Tibial artery (tissue), 4 donors: ENCODE data around the gene FGD4.

Source experiments
- DNase-seq, 2 donors: peaks; one replicate each; pipeline ENCODE4 v3.0.0-alpha.2; 2019
- H3K27ac ChIP-seq, 2 donors: fragments of 200-600 bp; sonication (generic) in 1 of 2; 1 replicate in 1 of 2; 2 replicates in 1 of 2; pipeline ENCODE4 v1.5.1; 2018 to 2019; ENCODE audit warnings: mild to moderate bottlenecking in 1 of 2
- H3K27me3 ChIP-seq, 2 donors: fragments of 200-600 bp; sonication (generic) in 1 of 2; one replicate each; pipeline versions ENCODE4 v1.5.1 to v1.6.0; 2016 to 2019
- H3K36me3 ChIP-seq, 3 donors: fragments of 200-600 bp; sonication (generic) in 2 of 3; one replicate each; pipeline ENCODE4 v1.5.1; 2016 to 2019; ENCODE audit warnings: mild to moderate bottlenecking in 2 of 3
- H3K4me1 ChIP-seq, 4 donors: fragments of 200-600 bp; sonication (generic) in 2 of 4; 1 replicate in 3 of 4; 2 replicates in 1 of 4; pipeline ENCODE4 v1.5.1; 2016 to 2019
- H3K4me3 ChIP-seq, 2 donors: fragments of 200-600 bp; sonication (generic) in 1 of 2; 1 replicate in 1 of 2; 2 replicates in 1 of 2; pipeline ENCODE4 v1.5.1; 2018 to 2019; ENCODE audit warnings: mild to moderate bottlenecking in 2 of 2
- H3K9me3 ChIP-seq, 3 donors: fragments of 200-600 bp; sonication (generic) in 1 of 3; one replicate each; pipeline ENCODE4 v1.5.1; 2016 to 2019
- intact Hi-C: fragments of 100-400 bp; cut with DNase I; formaldehyde crosslinking; loops from one replicate; pipeline ENCODE4 v1.15.0; 2023; ENCODE audit warnings: low total_unique reads
- TF ChIP-seq, protein P1 (sequence below), 2 experiments: fragments of 200-600 bp in 1 of 2; fragments of 450-650 bp in 1 of 2; IDR thresholded peaks; one replicate each; pipeline ENCODE4 v1.5.1; 2017 to 2019; ENCODE audit warnings: antibody characterized with exemption in 2 of 2, mild to moderate bottlenecking in 1 of 2, moderate library complexity in 1 of 2

FGD4 gene

DNA sequence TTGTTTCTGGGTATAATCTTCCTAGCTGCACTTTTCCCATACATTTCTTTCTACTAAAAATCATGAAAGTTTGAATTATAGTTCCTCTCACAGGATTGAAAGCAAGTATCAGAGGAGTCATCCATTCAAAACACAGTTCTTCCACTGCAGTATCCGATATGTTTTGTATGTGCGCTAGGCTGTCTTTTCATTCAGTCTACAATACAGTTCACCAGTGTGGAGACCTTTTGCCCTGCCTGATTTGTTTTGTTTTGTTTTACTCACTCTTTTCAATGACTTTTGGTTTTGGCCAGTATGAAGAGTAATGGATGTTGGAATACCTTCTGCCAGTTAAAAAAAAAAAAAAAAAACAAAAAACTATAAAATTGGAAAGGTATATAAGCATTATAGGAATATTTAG lies 91.4 kb downstream of the FGD4 start:
- no peaks in the 10 kb centered on the region for H3K27me3 ChIP-seq
- intact Hi-C loops: no loop called here
- no peaks in the 10 kb centered on the region for H3K36me3 ChIP-seq
- H3K9me3 ChIP-seq: no peaks in the 10 kb centered on the region
- DNase-seq: no peak
- H3K4me3 ChIP-seq: no peak overlapping the region
- H3K27ac ChIP-seq: no peak overlapping the region
- TF ChIP-seq, protein P1, sequence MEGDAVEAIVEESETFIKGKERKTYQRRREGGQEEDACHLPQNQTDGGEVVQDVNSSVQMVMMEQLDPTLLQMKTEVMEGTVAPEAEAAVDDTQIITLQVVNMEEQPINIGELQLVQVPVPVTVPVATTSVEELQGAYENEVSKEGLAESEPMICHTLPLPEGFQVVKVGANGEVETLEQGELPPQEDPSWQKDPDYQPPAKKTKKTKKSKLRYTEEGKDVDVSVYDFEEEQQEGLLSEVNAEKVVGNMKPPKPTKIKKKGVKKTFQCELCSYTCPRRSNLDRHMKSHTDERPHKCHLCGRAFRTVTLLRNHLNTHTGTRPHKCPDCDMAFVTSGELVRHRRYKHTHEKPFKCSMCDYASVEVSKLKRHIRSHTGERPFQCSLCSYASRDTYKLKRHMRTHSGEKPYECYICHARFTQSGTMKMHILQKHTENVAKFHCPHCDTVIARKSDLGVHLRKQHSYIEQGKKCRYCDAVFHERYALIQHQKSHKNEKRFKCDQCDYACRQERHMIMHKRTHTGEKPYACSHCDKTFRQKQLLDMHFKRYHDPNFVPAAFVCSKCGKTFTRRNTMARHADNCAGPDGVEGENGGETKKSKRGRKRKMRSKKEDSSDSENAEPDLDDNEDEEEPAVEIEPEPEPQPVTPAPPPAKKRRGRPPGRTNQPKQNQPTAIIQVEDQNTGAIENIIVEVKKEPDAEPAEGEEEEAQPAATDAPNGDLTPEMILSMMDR (IDR thresholded peaks at IDR 0.05): no peak
- peaks cover 0 to 11% (median 2%) of the 10 kb centered on the region in 4 donors for H3K4me1 ChIP-seq

- intact Hi-C loops: no loop called here
- H3K4me1 ChIP-seq: peaks cover 0 to 25% (median 6%) of the 10 kb centered on the region in 4 donors
- no peaks in the 10 kb centered on the region for H3K36me3 ChIP-seq
- TF ChIP-seq, protein P1 (IDR thresholded peaks at IDR 0.05): no peak
- no peak overlapping the region for H3K27ac ChIP-seq
- no peak overlapping the region for H3K4me3 ChIP-seq
- H3K27me3 ChIP-seq: no peaks in the 10 kb centered on the region
- no peaks in the 10 kb centered on the region for H3K9me3 ChIP-seq
- DNase-seq: no peak
Observed at GRCh38 chr12:32493282-32493681, 93.9 kb downstream of the FGD4 start.

- TF ChIP-seq, protein P1 (IDR thresholded peaks at IDR 0.05): no peak
- DNase-seq: no peak
- Histone ChIP-seq H3K27ac (no peak overlapping the region), H3K4me3 (no peak overlapping the region), H3K9me3 (no peaks in the 10 kb centered on the region), H3K4me1 (peaks cover 0 to 28% (median 6%) of the 10 kb centered on the region in 4 donors), H3K27me3 (no peaks in the 10 kb centered on the region), H3K36me3 (no peaks in the 10 kb centered on the region)
- intact Hi-C loops: no loop called here
Observed at GRCh38 chr12:32494656-32495055, 95.3 kb downstream of the FGD4 start.

DNA sequence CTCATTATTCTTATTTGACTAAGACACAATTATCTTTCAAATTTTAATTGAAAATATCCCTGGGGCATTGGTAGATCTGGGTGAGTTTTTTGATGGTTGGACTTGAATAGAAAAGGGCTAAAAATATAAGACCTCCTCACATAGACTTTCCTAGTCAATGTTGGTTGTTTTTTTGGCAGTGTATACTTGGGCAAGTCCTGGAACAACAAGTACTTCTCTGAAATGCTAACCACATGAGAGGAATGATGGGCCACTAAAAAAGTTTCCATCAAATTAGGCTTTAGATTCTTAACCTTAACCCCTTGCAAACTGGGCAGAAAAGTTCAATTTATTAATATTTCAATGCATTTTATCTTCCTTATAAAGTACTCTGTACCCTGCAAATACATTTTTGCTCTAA lies 97.6 kb downstream of the FGD4 start:
- H3K4me1 ChIP-seq: peaks cover 0 to 36% (median 10%) of the 10 kb centered on the region in 4 donors
- intact Hi-C loops: no loop called here
- H3K36me3 ChIP-seq: no peaks in the 10 kb centered on the region
- no peaks in the 10 kb centered on the region for H3K9me3 ChIP-seq
- no peak overlapping the region for H3K27ac ChIP-seq
- no peaks in the 10 kb centered on the region for H3K27me3 ChIP-seq
- TF ChIP-seq, protein P1 (IDR thresholded peaks at IDR 0.05): no peak
- H3K4me3 ChIP-seq: no peak overlapping the region
- no peak for DNase-seq

DNA sequence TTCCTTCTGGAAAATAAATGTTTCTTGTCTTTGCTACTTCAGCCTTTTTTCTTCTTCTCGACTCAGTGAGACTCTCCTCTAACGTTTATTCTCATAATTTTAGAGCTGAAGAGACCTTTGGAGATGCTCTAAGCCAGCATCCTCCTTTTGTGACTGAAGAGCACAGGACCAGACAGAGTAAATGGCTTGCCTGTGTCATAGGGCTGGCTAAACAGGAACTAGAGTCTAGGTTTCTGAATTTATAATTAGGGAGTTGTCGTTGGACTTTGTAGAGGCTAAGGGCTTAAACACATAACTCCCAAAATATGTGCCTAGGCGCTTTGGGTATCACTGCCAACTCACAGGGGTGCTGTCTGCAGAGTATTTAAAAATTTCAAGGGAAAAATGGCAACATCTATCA lies 98.5 kb downstream of the FGD4 start:
- Histone ChIP-seq H3K27me3 (no peaks in the 10 kb centered on the region), H3K27ac (peak overlapping the region in 1 of 2 donors; percentile 4), H3K4me3 (no peak overlapping the region), H3K36me3 (no peaks in the 10 kb centered on the region), H3K9me3 (no peaks in the 10 kb centered on the region), H3K4me1 (peaks cover 0 to 45% (median 17%) of the 10 kb centered on the region in 4 donors)
- TF ChIP-seq, protein P1 (IDR thresholded peaks at IDR 0.05): no peak
- intact Hi-C loops: no loop called here
- DNase-seq: no peak

DNA sequence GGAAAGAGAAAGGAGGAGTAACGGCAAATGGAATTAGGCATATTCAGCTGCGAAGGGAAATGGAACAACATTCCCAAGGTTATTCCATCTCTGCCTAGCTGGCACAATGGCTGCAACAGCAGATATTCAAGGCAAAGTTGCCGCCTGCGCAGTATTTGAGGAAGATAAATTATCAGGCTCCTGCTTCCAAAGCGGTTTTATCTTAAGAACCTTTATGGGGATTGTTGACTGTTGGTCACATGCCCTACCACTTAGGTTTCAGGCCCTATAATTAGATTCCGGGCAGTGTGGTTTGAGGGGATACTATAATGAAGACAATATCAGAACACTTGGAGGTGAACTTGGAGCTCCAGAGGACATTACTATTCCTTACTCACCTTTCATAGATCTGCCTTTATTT lies 99.7 kb downstream of the FGD4 start:
- peaks cover 0 to 57% (median 21%) of the 10 kb centered on the region in 4 donors for H3K4me1 ChIP-seq
- H3K27me3 ChIP-seq: no peaks in the 10 kb centered on the region
- no peak overlapping the region for H3K4me3 ChIP-seq
- no peaks in the 10 kb centered on the region for H3K9me3 ChIP-seq
- no peak overlapping the region for H3K27ac ChIP-seq
- DNase-seq: no peak
- intact Hi-C loops: no loop called here
- no peaks in the 10 kb centered on the region for H3K36me3 ChIP-seq
- TF ChIP-seq, protein P1 (IDR thresholded peaks at IDR 0.05): no peak
